GM18861 (cell line): Measurements from ENCODE around the gene RBM17.
"Not testable (repeated sequence)": the region's sequence is repeated elsewhere in the genome, so short reads cannot be mapped to it uniquely, and the experiment has no call there.

ENCODE experiments used
- ATAC-seq: cut with Tn5 transposase; IDR thresholded peaks from one replicate; pipeline ENCODE4 v1.9.1; 2021; ENCODE audit not compliant: unreplicated experiment

Gene RBM17

GRCh38 chr10:6055929-6056328 lies 32.9 kb upstream of the RBM17 start:
- no peak for ATAC-seq

GRCh38 chr10:6056411-6057135 lies 32.3 kb upstream of the RBM17 start:
- no peak for ATAC-seq

DNA sequence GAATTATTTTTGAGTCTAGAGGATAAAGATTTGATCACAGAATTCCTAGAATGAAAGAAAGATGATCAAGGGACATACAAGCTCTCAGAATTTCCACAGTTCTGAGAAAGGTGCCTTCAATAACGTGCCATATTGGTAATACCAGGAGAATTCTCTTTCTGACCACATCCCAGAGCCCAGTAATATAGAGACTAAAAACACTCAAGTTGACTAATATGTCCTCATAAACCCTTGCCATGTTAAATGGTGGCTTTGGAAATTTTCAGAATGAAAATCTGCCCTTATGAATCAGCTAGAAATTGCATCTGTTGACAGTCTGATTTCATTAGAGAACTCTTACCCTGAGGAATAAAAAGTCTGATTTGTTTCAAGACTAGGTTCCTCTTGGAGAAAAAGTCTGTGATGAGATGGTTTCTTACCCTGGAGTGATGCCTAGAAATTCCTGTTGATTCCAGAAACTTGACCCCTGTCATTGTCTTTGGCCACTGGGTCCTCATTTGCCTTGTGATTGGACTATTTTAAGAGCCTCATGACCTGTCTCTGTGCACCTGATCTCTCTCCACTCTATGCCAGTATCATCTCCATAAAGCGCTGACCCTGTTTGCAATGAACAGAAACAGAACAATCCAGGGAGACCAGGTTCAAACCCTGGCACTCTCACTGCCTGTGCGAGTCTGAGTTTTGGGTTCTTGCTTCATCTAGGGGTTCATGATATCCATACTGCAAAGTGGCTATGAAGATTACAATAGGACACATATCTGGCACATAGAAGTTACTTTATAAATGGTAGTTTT lies 30.0 kb upstream of the RBM17 start:
- ATAC-seq, result no peak

DNA sequence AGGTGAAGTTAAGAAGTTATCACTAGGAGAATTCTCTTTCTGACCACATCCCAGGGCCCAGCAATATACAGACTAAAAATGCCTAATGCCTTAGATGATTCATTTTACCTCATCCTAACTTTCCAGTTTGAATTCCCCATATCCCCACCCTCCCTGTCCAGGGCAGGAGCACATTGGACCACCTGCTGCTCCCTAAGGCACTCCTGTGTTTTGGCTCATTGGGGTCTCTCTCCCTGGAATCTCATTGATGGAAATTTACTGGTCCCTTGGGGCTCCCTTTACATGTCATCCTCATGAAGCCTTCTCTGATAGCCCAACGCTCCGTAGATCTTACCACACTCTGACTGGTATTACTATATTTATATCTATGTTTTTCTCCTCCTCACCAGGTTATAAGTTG lies 29.3 kb upstream of the RBM17 start:
- no peak for ATAC-seq

DNA sequence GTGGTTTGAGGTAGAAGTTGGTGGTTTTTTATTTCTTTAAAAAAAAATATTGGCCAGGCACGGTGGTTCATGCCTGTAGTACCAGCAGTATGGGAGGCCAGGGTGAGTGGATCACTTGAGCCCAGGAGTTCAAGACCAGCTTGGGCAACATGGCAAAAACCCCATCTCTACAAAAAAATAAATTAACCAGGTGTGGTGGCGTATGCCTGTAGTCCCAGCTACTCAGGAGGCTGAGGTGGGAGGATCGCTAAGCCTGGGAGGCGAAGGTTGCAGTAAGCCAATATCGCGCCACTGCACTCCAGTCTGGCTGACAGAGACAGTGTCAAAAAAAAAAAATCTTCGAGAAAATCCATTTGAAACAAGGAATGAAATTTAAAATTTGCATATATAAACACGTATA lies 27.8 kb upstream of the RBM17 start:
- ATAC-seq, result no peak

DNA sequence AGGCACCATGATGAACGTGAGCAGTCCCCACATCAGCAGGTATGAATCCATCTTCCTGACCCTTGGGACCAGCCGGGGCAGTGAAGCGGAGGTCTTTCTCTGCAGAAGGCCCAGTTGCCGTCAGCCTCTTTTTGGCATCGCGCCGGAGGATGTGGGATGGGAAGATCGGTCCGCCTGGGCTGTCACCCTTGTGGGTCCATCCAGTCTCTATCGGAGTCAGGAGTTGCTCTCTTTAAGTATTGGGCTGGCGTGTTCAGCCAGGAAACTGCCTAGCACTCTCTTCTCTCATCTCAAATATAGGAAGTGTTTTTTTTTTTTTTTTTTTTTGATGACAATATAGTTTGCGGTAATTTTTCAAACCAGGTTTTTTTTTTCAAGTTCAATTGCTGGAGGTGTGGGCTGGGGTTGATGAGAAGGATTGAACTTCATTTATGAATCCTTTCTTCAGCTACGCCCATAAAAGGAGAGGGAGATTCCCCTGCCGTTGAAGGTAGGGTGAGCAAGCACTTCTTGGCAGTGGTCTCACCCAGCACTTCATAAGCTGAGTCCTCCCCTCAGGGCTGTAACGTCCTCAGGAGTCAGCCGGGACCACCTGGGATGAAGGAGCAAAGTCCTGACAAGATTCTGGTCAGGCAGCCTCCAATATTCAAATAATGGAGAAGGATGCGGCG lies 26.6 kb upstream of the RBM17 start, which contains the start of gene IL2RA:
Gene IL2RA (minus strand): TSS at position 267 of the 671 bp plus-strand sequence. CDS start 216 bp downstream, at position 51.
- ATAC-seq, result peak; percentile 33

GRCh38 chr10:6064119-6064518 lies 24.7 kb upstream of the RBM17 start:
- ATAC-seq, result no peak

DNA sequence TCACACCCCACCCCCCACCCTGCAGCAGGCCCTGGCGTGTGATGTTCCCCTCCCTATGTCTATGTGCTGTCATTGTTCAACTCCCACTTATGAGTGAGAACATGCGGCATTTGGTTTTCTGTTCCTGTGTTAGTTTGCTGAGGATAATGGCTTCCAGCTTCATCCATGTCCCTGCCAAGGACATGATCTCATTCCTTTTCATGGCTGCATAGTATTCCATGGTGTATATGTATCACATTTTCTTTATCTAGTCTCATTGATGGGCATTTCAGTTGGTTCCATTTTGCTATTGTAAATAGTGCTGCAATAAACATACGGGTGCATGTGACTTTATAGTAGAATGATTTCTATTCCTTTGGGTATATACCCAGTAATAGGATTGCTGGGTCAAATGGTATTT lies 24.1 kb upstream of the RBM17 start:
- ATAC-seq, result not testable (repeated sequence)

DNA sequence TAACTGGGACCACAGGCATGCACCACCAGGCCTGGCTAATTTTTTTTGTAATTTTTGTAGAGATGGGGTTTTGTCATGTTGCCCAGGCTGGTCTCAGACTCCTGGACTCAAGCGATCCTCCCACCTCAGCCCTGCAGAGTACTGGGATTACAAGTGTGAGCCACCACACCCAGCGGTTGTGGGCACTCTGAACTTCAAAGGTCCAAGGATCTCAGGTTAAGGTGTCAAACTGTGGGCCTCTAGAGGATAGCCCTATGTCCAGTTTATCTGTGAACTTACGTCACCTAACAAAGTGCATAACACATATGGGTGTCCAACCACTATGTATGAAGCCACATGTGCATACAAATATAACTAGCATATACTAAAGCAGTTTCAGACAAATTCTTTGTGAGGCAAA lies 23.4 kb upstream of the RBM17 start:
- no peak for ATAC-seq

DNA sequence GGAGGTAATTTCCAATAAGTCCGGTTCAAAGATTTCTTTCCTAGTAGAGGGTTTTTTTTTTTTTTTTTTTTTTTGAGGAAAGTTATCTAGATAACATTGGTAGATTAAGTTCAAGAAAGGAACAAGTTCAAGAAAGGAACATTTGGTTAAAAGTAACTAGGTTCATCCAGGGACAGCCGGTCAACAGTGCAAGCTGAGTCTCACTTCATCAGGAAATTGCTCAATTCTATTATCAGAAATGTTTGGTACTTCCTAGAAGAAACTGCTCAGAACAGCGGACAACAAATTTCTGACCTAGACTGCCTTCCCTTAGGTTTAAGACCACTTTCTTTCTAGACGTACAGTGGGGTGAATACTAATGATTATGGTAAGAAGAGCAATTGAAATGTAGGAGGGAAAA lies 23.0 kb upstream of the RBM17 start:
- ATAC-seq, result no peak

GRCh38 chr10:6067457-6067856 lies 21.4 kb upstream of the RBM17 start:
- no peak for ATAC-seq

GRCh38 chr10:6068006-6068405 lies 20.8 kb upstream of the RBM17 start:
- no peak for ATAC-seq

- peak; percentile 50 for ATAC-seq
These were observed 20.4 kb upstream of the RBM17 start for GRCh38 chr10:6068422-6068821.

DNA sequence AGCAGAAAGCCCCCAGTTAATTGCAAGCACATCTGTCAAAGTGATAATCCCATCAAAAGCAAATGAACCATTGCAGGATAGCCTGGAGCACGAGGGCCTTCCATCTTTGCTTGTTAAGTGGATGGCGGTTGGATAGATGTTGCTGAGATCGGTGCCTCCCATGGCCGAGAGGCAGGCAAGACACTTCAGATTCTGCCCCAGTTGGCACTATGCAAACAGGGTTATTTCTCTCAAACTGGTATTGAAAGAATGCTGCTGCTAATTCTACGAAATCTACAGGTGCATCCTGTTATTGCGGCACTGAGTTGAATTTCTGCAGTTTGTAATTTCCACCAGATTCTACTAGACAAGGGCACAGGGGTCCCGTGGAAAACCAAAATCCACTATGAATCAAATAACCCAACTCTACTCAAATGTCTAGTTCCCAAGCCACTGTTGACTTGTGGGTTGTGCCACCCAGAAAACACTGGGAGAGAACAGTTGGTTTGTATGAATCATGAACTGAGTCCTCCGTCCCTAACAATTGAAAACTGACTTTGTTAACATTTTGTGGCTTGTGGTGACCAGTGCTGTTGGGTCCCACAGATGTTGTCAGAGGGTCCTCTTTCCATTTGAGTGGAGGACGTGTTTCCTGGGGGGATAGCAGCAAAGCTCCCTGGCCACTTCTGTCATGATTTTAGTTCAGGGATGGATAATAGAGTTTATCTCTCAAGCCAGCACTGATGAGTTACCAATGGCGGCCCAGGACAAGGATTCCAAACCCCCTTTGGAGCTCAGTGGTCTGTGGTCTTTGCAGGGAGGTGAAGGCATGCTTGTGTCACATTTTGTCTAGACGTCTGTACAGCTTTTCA lies 19.5 kb upstream of the RBM17 start:
- ATAC-seq, result no peak

GRCh38 chr10:6070660-6071059 lies 18.2 kb upstream of the RBM17 start:
- no peak for ATAC-seq

DNA sequence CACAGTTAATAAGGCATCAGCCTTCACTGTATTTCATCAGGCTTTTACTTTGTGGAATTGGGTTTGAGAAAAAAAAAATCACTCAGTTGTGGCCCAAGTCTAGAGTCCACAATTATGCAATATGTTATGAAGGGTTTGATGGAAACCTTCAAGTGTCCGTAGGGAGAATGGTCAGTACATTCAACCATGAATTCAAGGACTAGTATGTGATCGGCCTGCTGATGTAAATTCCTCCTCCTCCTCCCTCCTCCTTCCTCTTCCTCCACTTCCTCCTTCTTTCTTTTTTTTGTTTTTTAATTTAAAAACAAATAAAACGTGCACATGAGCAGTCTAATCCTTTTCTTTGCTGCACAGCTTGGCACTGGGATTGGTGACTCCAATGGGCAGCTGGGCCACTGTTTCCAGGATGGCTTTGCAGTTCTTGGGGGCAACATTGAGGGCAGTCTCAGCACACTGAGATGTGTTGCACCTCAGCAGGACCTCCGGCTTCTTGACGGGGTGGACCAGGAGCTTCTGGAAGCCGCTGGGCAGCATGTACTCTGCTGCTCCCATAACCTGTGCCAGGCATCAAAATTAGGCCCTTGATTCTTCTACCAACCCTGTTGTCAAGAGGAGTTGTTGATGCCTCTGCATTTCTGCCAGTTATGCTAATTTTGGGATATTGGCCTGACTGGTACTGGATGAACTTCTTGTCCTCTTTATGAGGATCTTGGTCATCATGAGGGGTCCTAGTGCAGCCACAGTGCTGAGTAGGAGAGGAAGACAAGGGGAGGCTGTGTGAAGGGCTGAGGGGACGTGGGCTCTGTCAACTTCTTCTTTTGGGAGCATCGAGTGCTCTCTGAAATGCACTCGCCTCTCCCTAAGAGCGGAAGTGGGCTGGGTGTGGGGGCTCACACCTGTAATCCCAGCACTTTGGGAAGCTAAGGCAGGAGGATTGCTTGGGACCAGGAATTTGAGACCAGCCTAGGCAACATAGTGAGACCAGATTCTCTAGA lies 17.4 kb upstream of the RBM17 start:
- ATAC-seq, result no peak

DNA sequence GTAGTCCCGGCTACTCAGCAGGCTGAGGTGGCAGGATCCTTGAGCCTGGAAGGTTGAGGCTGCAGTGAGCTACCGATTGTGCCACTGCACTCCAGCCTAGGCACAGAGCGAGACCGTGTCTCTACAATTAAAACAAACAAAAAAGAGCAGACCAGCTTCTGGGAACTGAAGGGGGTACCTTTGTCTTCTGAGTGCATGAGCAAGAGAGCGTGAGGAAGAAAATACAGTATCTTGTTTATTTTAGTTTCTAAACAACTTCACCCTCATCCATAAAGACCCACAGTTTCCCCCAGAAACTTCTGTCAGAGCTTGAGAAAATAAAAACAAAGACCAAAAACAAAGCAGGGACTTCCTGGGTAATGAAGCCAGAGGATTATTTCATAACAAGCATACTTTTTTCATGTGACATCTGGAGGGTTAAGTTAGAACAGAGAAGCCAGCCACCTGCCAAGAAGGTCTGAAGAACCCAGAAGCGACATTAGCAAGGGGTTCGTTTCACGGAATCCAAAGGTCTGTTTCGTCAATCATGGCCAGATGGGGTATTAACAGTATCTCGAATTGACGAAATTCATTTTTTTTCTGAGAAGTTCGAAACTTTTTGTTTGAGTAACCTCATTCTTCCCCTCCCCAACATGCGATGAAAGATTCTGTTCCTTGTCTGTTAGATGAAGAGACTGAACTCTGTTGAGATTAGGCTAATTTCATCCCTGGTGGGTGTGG lies 16.5 kb upstream of the RBM17 start:
- peak; percentile 39 for ATAC-seq

GRCh38 chr10:6074489-6075301 lies 14.1 kb upstream of the RBM17 start:
- no peak for ATAC-seq
